MM.1S (cell line): ENCODE results near the gene ATP11B.

Experiments used
- CTCF ChIP-seq: fragments of 300-600 bp; sonication (generic); IDR thresholded peaks from 2 replicates; pipeline ENCODE4 v1.5.1; 2016; ENCODE audit warnings: antibody characterized with exemption, low read length, mixed read lengths
- EZH2 ChIP-seq: fragments of 300-600 bp; sonication (generic); optimal IDR thresholded peaks from 2 replicates; pipeline ENCODE3; 2017; ENCODE audit warnings: low read depth, mild to moderate bottlenecking, antibody characterized with exemption, low read length, mixed read lengths

- TF ChIP-seq CTCF (no peak), EZH2 (no peak)
Measured at GRCh38 chr3:182829761-182830405, 36.6 kb downstream of the ATP11B start.
